K562 (cell line): Measurements from ENCODE around the gene ZNF407.

Experiments
- CBFB ChIP-seq: sonication (generic); formaldehyde crosslinking; IDR thresholded peaks from 2 replicates; pipeline ENCODE4 v1.4.0; 2020; ENCODE audit warnings: mild to moderate bottlenecking, missing genetic modification reagents
- CEBPG ChIP-seq, 3 experiments: fragments of 200-800 bp in 1 of 3; sonication (Bioruptor generic) in 1 of 3; sonication (generic) in 1 of 3; formaldehyde crosslinking in 1 of 3; IDR thresholded peaks in 2 of 3; conservative IDR thresholded peaks in 1 of 3; 2 replicates each; pipeline versions ENCODE4 v1.6.1 to v1.8.0; 2016 to 2022; ENCODE audit warnings: missing compliant biosample characterization in 2 of 3, missing genetic modification characterization in 2 of 3, mild to moderate bottlenecking in 1 of 3, missing genetic modification reagents in 1 of 3
- EP400 ChIP-seq: fragments of 450-650 bp; IDR thresholded peaks from 2 replicates; pipeline ENCODE4 v1.6.1; 2017; ENCODE audit warnings: antibody characterized with exemption, mild to moderate bottlenecking, moderate library complexity
- EZH2 ChIP-seq: IDR thresholded peaks from 2 replicates; pipeline ENCODE4 v1.6.1; 2012; ENCODE audit warnings: low read depth, mild to moderate bottlenecking, inconsistent platforms, low read length, borderline replicate concordance
- GTF2F1 ChIP-seq: IDR thresholded peaks from 2 replicates; pipeline ENCODE4 v1.6.1; 2011; ENCODE audit warnings: low read depth, low read length, improper control_type of control experiment
- HCFC1 ChIP-seq: IDR thresholded peaks from 2 replicates; pipeline ENCODE4 v1.6.1; 2012; ENCODE audit warnings: low read depth, low read length, improper control_type of control experiment
- MAX ChIP-seq: sonication (generic); formaldehyde crosslinking; IDR thresholded peaks from 2 replicates; pipeline ENCODE4 v1.9.0; 2022; ENCODE audit warnings: mild to moderate bottlenecking, missing genetic modification reagents
- NONO ChIP-seq, 2 experiments: fragments of 200-400 bp in 1 of 2; fragments of 450-650 bp in 1 of 2; formaldehyde crosslinking in 1 of 2; IDR thresholded peaks; 2 replicates each; pipeline ENCODE4 v1.6.1; 2017; ENCODE audit warnings: low read depth in 2 of 2, mild to moderate bottlenecking in 2 of 2, moderate library complexity in 2 of 2, low read length in 1 of 2
- NR1H2 ChIP-seq: sonication (generic); formaldehyde crosslinking; IDR thresholded peaks from 2 replicates; pipeline ENCODE4 v1.4.0; 2020; ENCODE audit warnings: mild to moderate bottlenecking, missing genetic modification reagents
- PHB ChIP-seq: fragments of 250-450 bp; sonication (Bioruptor Pico); IDR thresholded peaks from 2 replicates; pipeline ENCODE4 v1.5.0; 2021
- POLR2A ChIP-seq: fragments of 450-650 bp; conservative IDR thresholded peaks from 2 replicates; pipeline ENCODE4 v1.6.1; 2016
- ZNF696 ChIP-seq: fragments of 250-450 bp; sonication (Bioruptor Pico); conservative IDR thresholded peaks from 2 replicates; pipeline ENCODE4 v1.4.0; 2020; ENCODE audit warnings: mild to moderate bottlenecking, moderate library complexity
- ZNF830 ChIP-seq: fragments of 250-450 bp; sonication (Bioruptor Pico); IDR thresholded peaks from 2 replicates; pipeline ENCODE4 v1.5.0; 2021; ENCODE audit warnings: mild to moderate bottlenecking
- TF ChIP-seq, protein P1 (sequence below): fragments of 450-650 bp; IDR thresholded peaks from 2 replicates; pipeline ENCODE4 v1.6.1; 2016; ENCODE audit warnings: mild to moderate bottlenecking, moderate library complexity

DNA sequence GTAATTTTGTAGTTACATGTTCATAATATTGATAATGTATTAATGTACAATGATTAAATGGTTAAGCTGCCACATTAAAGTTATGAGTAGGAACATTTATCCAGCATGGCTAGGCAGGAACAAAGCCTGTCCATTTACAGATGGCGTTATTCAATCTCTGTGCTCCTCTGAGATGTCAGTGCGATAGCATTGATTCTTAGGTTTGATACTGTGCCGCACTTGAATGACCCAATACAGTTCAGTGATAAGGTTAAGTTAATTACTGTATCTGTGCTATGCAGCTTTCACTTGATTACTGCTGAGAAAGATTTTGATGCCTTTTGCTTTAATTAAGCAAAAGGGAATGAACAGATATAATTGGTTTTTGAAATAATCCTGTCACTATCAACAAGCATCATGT, 111.8 kb downstream of the ZNF407 start:
- no peak for TF ChIP-seq ZNF830 (CRISPR knock-in tag)
- TF ChIP-seq EZH2: no peak
- TF ChIP-seq EP400: no peak
- TF ChIP-seq HCFC1: no peak
- no peak for TF ChIP-seq NR1H2 (CRISPR knock-in tag)
- TF ChIP-seq NONO (IDR thresholded peaks at IDR 0.05; ENCODE audit: low read depth in 2 of 2, low read length in 1 of 2): no peak
- no peak for TF ChIP-seq CEBPG (CRISPR knock-in tag; IDR thresholded peaks at IDR 0.05)
- TF ChIP-seq CEBPG (tag; conservative IDR thresholded peaks at IDR 0.05 in 1 of 2, IDR thresholded peaks at IDR 0.05 in 1 of 2): no peak
- no peak for TF ChIP-seq POLR2A
- no peak for TF ChIP-seq GTF2F1
- no peak for TF ChIP-seq ZNF696 (CRISPR knock-in tag)
- no peak for TF ChIP-seq PHB (CRISPR knock-in tag)
- no peak for TF ChIP-seq MAX
- no peak for TF ChIP-seq CBFB (CRISPR knock-in tag)
- TF ChIP-seq, protein P1, sequence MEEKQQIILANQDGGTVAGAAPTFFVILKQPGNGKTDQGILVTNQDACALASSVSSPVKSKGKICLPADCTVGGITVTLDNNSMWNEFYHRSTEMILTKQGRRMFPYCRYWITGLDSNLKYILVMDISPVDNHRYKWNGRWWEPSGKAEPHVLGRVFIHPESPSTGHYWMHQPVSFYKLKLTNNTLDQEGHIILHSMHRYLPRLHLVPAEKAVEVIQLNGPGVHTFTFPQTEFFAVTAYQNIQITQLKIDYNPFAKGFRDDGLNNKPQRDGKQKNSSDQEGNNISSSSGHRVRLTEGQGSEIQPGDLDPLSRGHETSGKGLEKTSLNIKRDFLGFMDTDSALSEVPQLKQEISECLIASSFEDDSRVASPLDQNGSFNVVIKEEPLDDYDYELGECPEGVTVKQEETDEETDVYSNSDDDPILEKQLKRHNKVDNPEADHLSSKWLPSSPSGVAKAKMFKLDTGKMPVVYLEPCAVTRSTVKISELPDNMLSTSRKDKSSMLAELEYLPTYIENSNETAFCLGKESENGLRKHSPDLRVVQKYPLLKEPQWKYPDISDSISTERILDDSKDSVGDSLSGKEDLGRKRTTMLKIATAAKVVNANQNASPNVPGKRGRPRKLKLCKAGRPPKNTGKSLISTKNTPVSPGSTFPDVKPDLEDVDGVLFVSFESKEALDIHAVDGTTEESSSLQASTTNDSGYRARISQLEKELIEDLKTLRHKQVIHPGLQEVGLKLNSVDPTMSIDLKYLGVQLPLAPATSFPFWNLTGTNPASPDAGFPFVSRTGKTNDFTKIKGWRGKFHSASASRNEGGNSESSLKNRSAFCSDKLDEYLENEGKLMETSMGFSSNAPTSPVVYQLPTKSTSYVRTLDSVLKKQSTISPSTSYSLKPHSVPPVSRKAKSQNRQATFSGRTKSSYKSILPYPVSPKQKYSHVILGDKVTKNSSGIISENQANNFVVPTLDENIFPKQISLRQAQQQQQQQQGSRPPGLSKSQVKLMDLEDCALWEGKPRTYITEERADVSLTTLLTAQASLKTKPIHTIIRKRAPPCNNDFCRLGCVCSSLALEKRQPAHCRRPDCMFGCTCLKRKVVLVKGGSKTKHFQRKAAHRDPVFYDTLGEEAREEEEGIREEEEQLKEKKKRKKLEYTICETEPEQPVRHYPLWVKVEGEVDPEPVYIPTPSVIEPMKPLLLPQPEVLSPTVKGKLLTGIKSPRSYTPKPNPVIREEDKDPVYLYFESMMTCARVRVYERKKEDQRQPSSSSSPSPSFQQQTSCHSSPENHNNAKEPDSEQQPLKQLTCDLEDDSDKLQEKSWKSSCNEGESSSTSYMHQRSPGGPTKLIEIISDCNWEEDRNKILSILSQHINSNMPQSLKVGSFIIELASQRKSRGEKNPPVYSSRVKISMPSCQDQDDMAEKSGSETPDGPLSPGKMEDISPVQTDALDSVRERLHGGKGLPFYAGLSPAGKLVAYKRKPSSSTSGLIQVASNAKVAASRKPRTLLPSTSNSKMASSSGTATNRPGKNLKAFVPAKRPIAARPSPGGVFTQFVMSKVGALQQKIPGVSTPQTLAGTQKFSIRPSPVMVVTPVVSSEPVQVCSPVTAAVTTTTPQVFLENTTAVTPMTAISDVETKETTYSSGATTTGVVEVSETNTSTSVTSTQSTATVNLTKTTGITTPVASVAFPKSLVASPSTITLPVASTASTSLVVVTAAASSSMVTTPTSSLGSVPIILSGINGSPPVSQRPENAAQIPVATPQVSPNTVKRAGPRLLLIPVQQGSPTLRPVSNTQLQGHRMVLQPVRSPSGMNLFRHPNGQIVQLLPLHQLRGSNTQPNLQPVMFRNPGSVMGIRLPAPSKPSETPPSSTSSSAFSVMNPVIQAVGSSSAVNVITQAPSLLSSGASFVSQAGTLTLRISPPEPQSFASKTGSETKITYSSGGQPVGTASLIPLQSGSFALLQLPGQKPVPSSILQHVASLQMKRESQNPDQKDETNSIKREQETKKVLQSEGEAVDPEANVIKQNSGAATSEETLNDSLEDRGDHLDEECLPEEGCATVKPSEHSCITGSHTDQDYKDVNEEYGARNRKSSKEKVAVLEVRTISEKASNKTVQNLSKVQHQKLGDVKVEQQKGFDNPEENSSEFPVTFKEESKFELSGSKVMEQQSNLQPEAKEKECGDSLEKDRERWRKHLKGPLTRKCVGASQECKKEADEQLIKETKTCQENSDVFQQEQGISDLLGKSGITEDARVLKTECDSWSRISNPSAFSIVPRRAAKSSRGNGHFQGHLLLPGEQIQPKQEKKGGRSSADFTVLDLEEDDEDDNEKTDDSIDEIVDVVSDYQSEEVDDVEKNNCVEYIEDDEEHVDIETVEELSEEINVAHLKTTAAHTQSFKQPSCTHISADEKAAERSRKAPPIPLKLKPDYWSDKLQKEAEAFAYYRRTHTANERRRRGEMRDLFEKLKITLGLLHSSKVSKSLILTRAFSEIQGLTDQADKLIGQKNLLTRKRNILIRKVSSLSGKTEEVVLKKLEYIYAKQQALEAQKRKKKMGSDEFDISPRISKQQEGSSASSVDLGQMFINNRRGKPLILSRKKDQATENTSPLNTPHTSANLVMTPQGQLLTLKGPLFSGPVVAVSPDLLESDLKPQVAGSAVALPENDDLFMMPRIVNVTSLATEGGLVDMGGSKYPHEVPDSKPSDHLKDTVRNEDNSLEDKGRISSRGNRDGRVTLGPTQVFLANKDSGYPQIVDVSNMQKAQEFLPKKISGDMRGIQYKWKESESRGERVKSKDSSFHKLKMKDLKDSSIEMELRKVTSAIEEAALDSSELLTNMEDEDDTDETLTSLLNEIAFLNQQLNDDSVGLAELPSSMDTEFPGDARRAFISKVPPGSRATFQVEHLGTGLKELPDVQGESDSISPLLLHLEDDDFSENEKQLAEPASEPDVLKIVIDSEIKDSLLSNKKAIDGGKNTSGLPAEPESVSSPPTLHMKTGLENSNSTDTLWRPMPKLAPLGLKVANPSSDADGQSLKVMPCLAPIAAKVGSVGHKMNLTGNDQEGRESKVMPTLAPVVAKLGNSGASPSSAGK: no peak
